IMR-90 (cell line): ENCODE results near the gene MCF2L. TPM values are rescaled to one million over a fixed set of nuclear protein-coding genes. Genes with fewer than 3 reads are reported as not detected.
"Not testable (repeated sequence)": the region's sequence is repeated elsewhere in the genome, so short reads cannot be mapped to it uniquely, and the experiment has no call there.

ENCODE experiments used
- ATAC-seq: fragments of 200-7000 bp; cut with Tn5 transposase; 2 replicates; pipeline ENCODE4 v1.9.1; 2020; ENCODE audit warnings: low read depth, mild to moderate bottlenecking, moderate library complexity
- BruUV-seq: library from RNA; stranded (reverse); fragments of 400-500 nt; replicated peaks from 2 replicates; lab custom pipeline; 2021; lab: Mats Ljungman, UMichigan
- CTCF ChIA-PET: fragments of 300-600 bp; formaldehyde crosslinking; extraction: SDS; loops from one replicate; lab custom pipeline; 2021; ENCODE audit warnings: antibody characterized with exemption; lab: Yijun Ruan, JAX
- POLR2A ChIA-PET: fragments of 300-600 bp; sonication (Branson Sonifier 250); formaldehyde crosslinking; loops from one replicate; lab custom pipeline; 2022; ENCODE audit warnings: antibody characterized with exemption; ENCODE audit not compliant: unreplicated experiment; lab: Charles Lee
- DNase-seq: peaks from one replicate; pipeline ENCODE4 v3.0.0; 2013
- H2AFZ ChIP-seq: replicated peaks from 2 replicates; pipeline ENCODE3; 2013; ENCODE audit warnings: low read length, mild to moderate bottlenecking; ENCODE audit not compliant: poor library complexity
- H2AK5ac ChIP-seq: 2 replicates; pipeline ENCODE4 v1.6.1; 2013; ENCODE audit warnings: low read depth, low read length, inconsistent platforms
- H2AK9ac ChIP-seq: replicated peaks from 2 replicates; pipeline ENCODE3; 2013; ENCODE audit warnings: mild to moderate bottlenecking, low read depth, low read length, moderate library complexity; ENCODE audit not compliant: poor library complexity
- H2BK120ac ChIP-seq: 2 replicates; pipeline ENCODE4 v1.6.1; 2013; ENCODE audit warnings: low read depth, low read length, inconsistent platforms
- H2BK15ac ChIP-seq: 3 replicates; pipeline ENCODE4 v1.6.1; 2013; ENCODE audit warnings: low read depth, low read length, inconsistent platforms
- H2BK20ac ChIP-seq: 2 replicates; pipeline ENCODE4 v1.6.1; 2013; ENCODE audit warnings: low read depth, mild to moderate bottlenecking, inconsistent platforms, low read length, moderate library complexity
- H2BK5ac ChIP-seq: 2 replicates; pipeline ENCODE4 v1.6.1; 2013; ENCODE audit warnings: mild to moderate bottlenecking, low read depth, low read length, inconsistent platforms; ENCODE audit not compliant: poor library complexity, severe bottlenecking
- H3K14ac ChIP-seq: replicated peaks from 2 replicates; pipeline ENCODE4 v1.6.1; 2013; ENCODE audit warnings: low read depth, low read length, inconsistent platforms
- H3K18ac ChIP-seq: 2 replicates; pipeline ENCODE4 v1.6.1; 2013; ENCODE audit warnings: low read depth, low read length, control low read depth
- H3K23ac ChIP-seq: 2 replicates; pipeline ENCODE4 v1.6.1; 2013; ENCODE audit warnings: low read depth, low read length, inconsistent platforms
- H3K27ac ChIP-seq: 2 replicates; pipeline ENCODE4 v1.5.1; 2013; ENCODE audit warnings: mild to moderate bottlenecking, control low read depth, low read length; ENCODE audit not compliant: insufficient read depth
- H3K27me3 ChIP-seq: 2 replicates; pipeline ENCODE4 v1.6.1; 2013; ENCODE audit warnings: low read length; ENCODE audit not compliant: control insufficient read depth, insufficient read depth
- H3K36me3 ChIP-seq: 2 replicates; pipeline ENCODE4 v1.6.1; 2013; ENCODE audit warnings: low read length, mixed read lengths; ENCODE audit not compliant: control insufficient read depth, insufficient read depth
- H3K4ac ChIP-seq: 2 replicates; pipeline ENCODE4 v1.6.1; 2013; ENCODE audit warnings: low read depth, low read length, inconsistent platforms
- H3K4me1 ChIP-seq: 2 replicates; pipeline ENCODE4 v1.6.1; 2013; ENCODE audit warnings: low read length, mixed read lengths; ENCODE audit not compliant: control insufficient read depth, insufficient read depth
- H3K4me2 ChIP-seq: 2 replicates; pipeline ENCODE4 v1.6.1; 2013; ENCODE audit warnings: low read depth, mild to moderate bottlenecking, control low read depth, low read length, moderate library complexity
- H3K4me3 ChIP-seq: 2 replicates; pipeline ENCODE4 v1.5.1; 2013; ENCODE audit warnings: low read depth, mild to moderate bottlenecking, control low read depth, low read length, moderate library complexity; ENCODE audit not compliant: insufficient read depth
- H3K56ac ChIP-seq: 2 replicates; pipeline ENCODE4 v1.6.1; 2013; ENCODE audit warnings: low read length, inconsistent platforms; ENCODE audit not compliant: insufficient read depth; ENCODE audit errors: extremely low read depth
- H3K79me1 ChIP-seq, 2 experiments: 2 replicates each; pipeline ENCODE4 v1.6.1; 2013; ENCODE audit warnings: low read length in 2 of 2, inconsistent platforms in 1 of 2, low read depth in 1 of 2
- H3K9ac ChIP-seq: 2 replicates; pipeline ENCODE4 v1.6.1; 2013; ENCODE audit warnings: low read depth, low read length, control low read depth
- H3K9me1 ChIP-seq: 2 replicates; pipeline ENCODE4 v1.6.1; 2013; ENCODE audit warnings: low read length, inconsistent platforms; ENCODE audit not compliant: insufficient read depth
- H3K9me3 ChIP-seq: 2 replicates; pipeline ENCODE4 v1.6.1; 2013; ENCODE audit warnings: low read length; ENCODE audit not compliant: control insufficient read depth, insufficient read depth
- H4K20me1 ChIP-seq: 2 replicates; pipeline ENCODE4 v1.6.1; 2013; ENCODE audit warnings: low read length, inconsistent platforms; ENCODE audit not compliant: insufficient read depth
- H4K5ac ChIP-seq: 2 replicates; pipeline ENCODE4 v1.6.1; 2013; ENCODE audit warnings: mild to moderate bottlenecking, low read depth, low read length, control low read depth
- H4K8ac ChIP-seq, 2 experiments: 2 replicates each; pipeline ENCODE4 v1.6.1; 2013; ENCODE audit warnings: low read depth in 2 of 2, low read length in 2 of 2, control low read depth in 1 of 2, inconsistent platforms in 1 of 2
- H4K91ac ChIP-seq: 2 replicates; pipeline ENCODE4 v1.6.1; 2013; ENCODE audit warnings: low read depth, low read length, inconsistent platforms; ENCODE audit not compliant: insufficient read depth
- WGBS, 2 experiments: methylation state at CpG; one replicate each; pipeline versions ENCODE4 v1.1.5 to v1.1.7; 2013; ENCODE audit warnings: missing lambda C conversion rate in 2 of 2; ENCODE audit not compliant: insufficient read length in 1 of 2; ENCODE audit errors: extremely low coverage in 2 of 2; 5-methylcytosine and 5-hydroxymethylcytosine counted together
- dilution Hi-C: fragments of 300-500 bp; cut with HindIII; formaldehyde crosslinking; loops from one replicate; pipeline ENCODE4 v1.14.3; 2018; ENCODE audit warnings: low sequenced_read_pairs; ENCODE audit not compliant: unreplicated experiment
- in situ Hi-C: fragments of 300-500 bp; cut with MboI; formaldehyde crosslinking; loops from 3 replicates; pipeline ENCODE4 v1.14.3; 2019; ENCODE audit warnings: low sequenced_read_pairs, inconsistent platforms, mixed read lengths
- intact Hi-C: fragments of 100-400 bp; cut with micrococcal nuclease; formaldehyde crosslinking; loops from 2 replicates; pipeline ENCODE4 v1.10.0; 2022
- polyA plus RNA-seq, 3 experiments: library from polyadenylated mRNA; depleted of rRNA; stranded (reverse); fragments of >200 nt; gene quantifications; 2 replicates each; pipeline ENCODE4 v1.2.3, GENCODE V29; 2012; ENCODE audit warnings: low replicate concordance in 1 of 3
- total RNA-seq: library from RNA; depleted of rRNA; stranded (reverse); fragments of >200 nt; gene quantifications from 2 replicates; pipeline ENCODE4 v1.2.3, GENCODE V29; 2012

The MCF2L gene
- total and polyA plus RNA-seq, 2 of the 4 experiments (the other 2 are of a cell fraction) = 0.18 TPM; not detected in 1

DNA sequence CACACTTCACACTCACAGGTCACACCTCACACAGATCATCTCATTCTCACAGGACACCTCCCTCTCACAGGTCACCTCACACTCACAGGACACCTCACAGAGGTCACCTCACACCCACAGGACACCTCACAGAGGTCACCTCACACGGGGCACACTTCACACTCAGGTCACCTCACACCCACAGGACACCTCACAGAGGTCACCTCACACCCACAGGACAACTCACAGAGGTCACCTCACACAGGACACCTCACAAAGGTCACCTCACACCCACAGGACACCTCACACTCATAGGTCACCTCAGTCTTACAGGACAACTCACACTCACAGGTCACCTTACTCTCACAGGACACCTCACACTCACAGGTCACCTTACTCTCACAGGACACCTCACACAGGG is 143.5 kb downstream of the MCF2L start:
- H3K14ac ChIP-seq, H2AK5ac ChIP-seq, H4K91ac ChIP-seq, H4K20me1 ChIP-seq, H3K4ac ChIP-seq, CTCF ChIA-PET, dilution Hi-C loops, DNase-seq, H2BK20ac ChIP-seq, in situ Hi-C loops, intact Hi-C loops, H3K56ac ChIP-seq, POLR2A ChIA-PET, H3K9me1 ChIP-seq, H2BK5ac ChIP-seq, H3K9me3 ChIP-seq, H3K4me1 ChIP-seq, H2AK9ac ChIP-seq, H2AFZ ChIP-seq, H2BK120ac ChIP-seq, H4K8ac ChIP-seq, H3K27ac ChIP-seq, H3K36me3 ChIP-seq, H3K23ac ChIP-seq, ATAC-seq, H3K79me1 ChIP-seq, BruUV-seq, H3K4me2 ChIP-seq, H3K4me3 ChIP-seq, H3K18ac ChIP-seq, H3K9ac ChIP-seq, H2BK15ac ChIP-seq, H4K5ac ChIP-seq: not testable (repeated sequence)
- WGBS, 2 experiments = 50% methylated on average over 1 of the region's 1 CpG; no CpG with 5 or more reads in 1 of the 2 experiments
- peaks cover 32% of the 10 kb centered on the region for H3K27me3 ChIP-seq
